NT2/D1 (cell line): Measurements from ENCODE around the gene LILRB4.

ENCODE experiments used
- YY1 ChIP-seq: IDR thresholded peaks from 2 replicates; pipeline ENCODE4 v1.6.1; 2011; ENCODE audit not compliant: insufficient read length, insufficient read depth
- ZNF274 ChIP-seq: IDR thresholded peaks from 2 replicates; pipeline ENCODE4 v1.6.1; 2011; ENCODE audit warnings: mild to moderate bottlenecking, low read depth, low read length

GRCh38 chr19:54646331-54646841, 16.4 kb upstream of the LILRB4 start:
- TF ChIP-seq YY1 (no peak), ZNF274 (no peak)
